ENCODE results near the gene ATP5F1C.

Gene ATP5F1C

GRCh38 chr10:7853226-7853842 is 65.4 kb downstream of the ATP5F1C start:
- DNase-seq, result no peak

DNA sequence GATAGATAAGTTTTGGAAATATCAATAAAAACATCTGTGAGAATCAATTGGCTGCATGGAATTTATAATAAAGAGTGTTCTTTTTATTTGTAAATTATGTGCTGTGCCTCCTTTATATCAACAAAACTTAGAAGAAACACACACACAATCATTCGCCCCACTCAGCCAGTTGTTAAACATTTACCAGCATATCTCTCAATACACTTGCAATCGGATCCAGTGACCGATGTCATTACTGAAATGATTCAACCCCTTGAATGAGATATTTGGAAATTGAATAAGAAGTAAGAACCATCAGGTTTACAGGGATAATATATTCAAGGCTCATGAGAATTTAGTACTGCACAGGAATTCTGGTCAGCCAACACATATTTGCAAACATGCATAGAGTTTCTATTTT is 65.9 kb downstream of the ATP5F1C start:
- DNase-seq, result no peak

- DNase-seq, result no peak
Observed at GRCh38 chr10:7855205-7855604, 67.2 kb downstream of the ATP5F1C start.

- DNase-seq, result no peak
Observed at GRCh38 chr10:7856678-7857077, 68.7 kb downstream of the ATP5F1C start.

DNA sequence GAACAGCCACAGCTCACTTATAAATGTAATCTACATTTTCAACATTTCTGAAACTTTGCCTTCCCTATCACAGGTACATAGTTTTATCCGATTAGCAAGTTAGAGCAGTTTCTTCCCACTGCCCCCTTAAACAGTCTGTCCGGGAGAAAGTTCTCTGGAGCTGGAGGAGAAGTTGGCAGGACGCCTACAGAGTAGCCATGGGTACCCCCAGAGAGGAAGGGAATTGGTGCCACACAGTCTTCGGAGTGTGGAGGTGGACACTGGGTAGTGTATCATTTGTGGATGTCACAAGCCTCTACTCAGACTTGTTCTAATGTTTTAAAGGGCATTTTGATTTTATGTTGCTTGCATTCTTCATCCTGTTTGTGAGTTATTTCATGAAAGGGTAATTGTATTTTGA is 69.3 kb downstream of the ATP5F1C start:
- DNase-seq, result no peak

All from activated effector memory CD4-positive, alpha-beta T cell treated with anti-CD3 and anti-CD28 coated beads, Interleukin-2, amount 50 U/mL, for 16 hours (primary cell).